OCI-LY7 (cell line): Measurements from ENCODE around the gene VPS37B.

Source experiments
- CTCF ChIP-seq: fragments of 200-600 bp; sonication (generic); conservative IDR thresholded peaks from 2 replicates; pipeline ENCODE4 v1.5.1; 2014; ENCODE audit warnings: mild to moderate bottlenecking, antibody characterized with exemption, low read length, moderate library complexity, mixed read lengths
- EZH2phosphoT487 ChIP-seq: fragments of 200-600 bp; sonication (generic); IDR thresholded peaks from 2 replicates; pipeline ENCODE4 v1.6.1; 2018; ENCODE audit warnings: low read depth, borderline replicate concordance, mild to moderate bottlenecking, mixed run types, antibody characterized with exemption, low read length, moderate library complexity, mixed read lengths

GRCh38 chr12:122856999-122857671, 38.8 kb downstream of the VPS37B start:
- TF ChIP-seq CTCF (no peak), EZH2phosphoT487 (no peak)
